Activated CD4-positive, alpha-beta T cell treated with anti-CD3 and anti-CD28 coated beads, Interleukin-2, amount 50 U/mL, for 1 hour (primary cell): ENCODE measurements around the gene CTNNAL1.
"Not testable (repeated sequence)": the region's sequence is repeated elsewhere in the genome, so short reads cannot be mapped to it uniquely, and the experiment has no call there.

Experiments used
- DNase-seq: peaks from one replicate; pipeline ENCODE4 v3.0.0-alpha.2; 2020

Gene CTNNAL1

GRCh38 chr9:108921200-108921599, 92.1 kb downstream of the CTNNAL1 start:
- no peak for DNase-seq

GRCh38 chr9:108920401-108920800, 92.9 kb downstream of the CTNNAL1 start:
- DNase-seq, result not testable (repeated sequence)

- no peak for DNase-seq
Observed at GRCh38 chr9:108919517-108919916, 93.8 kb downstream of the CTNNAL1 start.

- DNase-seq, result no peak
Observed at GRCh38 chr9:108913391-108913790, 99.9 kb downstream of the CTNNAL1 start.

- no peak for DNase-seq
Observed at GRCh38 chr9:108911820-108912219, 101.5 kb downstream of the CTNNAL1 start.

- DNase-seq, result no peak
Observed at GRCh38 chr9:108910914-108911313, 102.4 kb downstream of the CTNNAL1 start.

GRCh38 chr9:108910402-108910801, 102.9 kb downstream of the CTNNAL1 start:
- no peak for DNase-seq

- no peak for DNase-seq
Observed at GRCh38 chr9:108905494-108905893, 107.8 kb downstream of the CTNNAL1 start.

GRCh38 chr9:108904161-108904560, 109.1 kb downstream of the CTNNAL1 start:
- no peak for DNase-seq

GRCh38 chr9:108903420-108904103, 109.7 kb downstream of the CTNNAL1 start:
- no peak for DNase-seq

GRCh38 chr9:108900176-108900575, 113.1 kb downstream of the CTNNAL1 start:
- DNase-seq, result no peak

- DNase-seq, result not testable (repeated sequence)
Observed at GRCh38 chr9:108899023-108899695, 114.1 kb downstream of the CTNNAL1 start.

GRCh38 chr9:108897324-108898096, 115.8 kb downstream of the CTNNAL1 start:
- no peak for DNase-seq

GRCh38 chr9:108894225-108894997, 118.9 kb downstream of the CTNNAL1 start:
- DNase-seq, result no peak
